Measurements from ENCODE around the gene USP9X.
"Not testable (repeated sequence)": the region's sequence is repeated elsewhere in the genome, so short reads cannot be mapped to it uniquely, and the experiment has no call there.

USP9X gene, protein sequence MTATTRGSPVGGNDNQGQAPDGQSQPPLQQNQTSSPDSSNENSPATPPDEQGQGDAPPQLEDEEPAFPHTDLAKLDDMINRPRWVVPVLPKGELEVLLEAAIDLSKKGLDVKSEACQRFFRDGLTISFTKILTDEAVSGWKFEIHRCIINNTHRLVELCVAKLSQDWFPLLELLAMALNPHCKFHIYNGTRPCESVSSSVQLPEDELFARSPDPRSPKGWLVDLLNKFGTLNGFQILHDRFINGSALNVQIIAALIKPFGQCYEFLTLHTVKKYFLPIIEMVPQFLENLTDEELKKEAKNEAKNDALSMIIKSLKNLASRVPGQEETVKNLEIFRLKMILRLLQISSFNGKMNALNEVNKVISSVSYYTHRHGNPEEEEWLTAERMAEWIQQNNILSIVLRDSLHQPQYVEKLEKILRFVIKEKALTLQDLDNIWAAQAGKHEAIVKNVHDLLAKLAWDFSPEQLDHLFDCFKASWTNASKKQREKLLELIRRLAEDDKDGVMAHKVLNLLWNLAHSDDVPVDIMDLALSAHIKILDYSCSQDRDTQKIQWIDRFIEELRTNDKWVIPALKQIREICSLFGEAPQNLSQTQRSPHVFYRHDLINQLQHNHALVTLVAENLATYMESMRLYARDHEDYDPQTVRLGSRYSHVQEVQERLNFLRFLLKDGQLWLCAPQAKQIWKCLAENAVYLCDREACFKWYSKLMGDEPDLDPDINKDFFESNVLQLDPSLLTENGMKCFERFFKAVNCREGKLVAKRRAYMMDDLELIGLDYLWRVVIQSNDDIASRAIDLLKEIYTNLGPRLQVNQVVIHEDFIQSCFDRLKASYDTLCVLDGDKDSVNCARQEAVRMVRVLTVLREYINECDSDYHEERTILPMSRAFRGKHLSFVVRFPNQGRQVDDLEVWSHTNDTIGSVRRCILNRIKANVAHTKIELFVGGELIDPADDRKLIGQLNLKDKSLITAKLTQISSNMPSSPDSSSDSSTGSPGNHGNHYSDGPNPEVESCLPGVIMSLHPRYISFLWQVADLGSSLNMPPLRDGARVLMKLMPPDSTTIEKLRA (N-terminal part only)

DNA sequence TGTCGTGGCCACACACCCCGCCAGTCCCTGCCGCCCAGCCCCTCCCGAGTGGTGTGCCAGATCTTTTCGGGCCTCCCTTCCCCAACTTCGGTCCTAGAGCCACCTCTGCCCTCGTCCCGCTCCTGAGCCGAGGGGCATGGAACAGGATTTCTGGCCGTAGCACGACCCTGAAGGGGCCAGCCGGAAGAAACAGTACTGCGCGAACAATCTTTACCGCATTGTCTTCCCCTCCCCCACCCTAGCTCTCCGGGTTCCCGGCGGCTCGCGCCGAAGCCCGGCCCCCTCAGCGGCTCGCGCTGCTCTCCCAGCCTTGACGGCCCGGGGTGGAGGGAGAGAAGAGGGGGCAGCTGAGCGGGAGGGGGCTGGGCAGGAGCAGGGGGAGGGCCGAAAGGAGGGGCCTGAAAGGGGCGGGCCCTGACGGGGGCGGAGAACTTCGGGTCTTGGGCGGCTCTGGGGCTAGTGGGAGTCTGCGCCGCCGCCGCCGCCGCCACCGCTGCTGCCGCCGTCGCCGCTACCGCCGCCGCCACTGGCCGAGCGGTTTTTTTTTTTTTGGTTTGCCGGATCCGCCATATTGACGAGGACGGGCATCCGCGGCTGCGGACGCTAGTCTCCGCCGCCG, at the start of gene USP9X:
TSS of gene USP9X (plus strand) at position 553 of the 619 bp plus-strand sequence. CDS start 38,184 bp downstream, outside the sequence.
- DNase-seq (ENCODE audit: low read depth) = peak; percentile 77

DNA sequence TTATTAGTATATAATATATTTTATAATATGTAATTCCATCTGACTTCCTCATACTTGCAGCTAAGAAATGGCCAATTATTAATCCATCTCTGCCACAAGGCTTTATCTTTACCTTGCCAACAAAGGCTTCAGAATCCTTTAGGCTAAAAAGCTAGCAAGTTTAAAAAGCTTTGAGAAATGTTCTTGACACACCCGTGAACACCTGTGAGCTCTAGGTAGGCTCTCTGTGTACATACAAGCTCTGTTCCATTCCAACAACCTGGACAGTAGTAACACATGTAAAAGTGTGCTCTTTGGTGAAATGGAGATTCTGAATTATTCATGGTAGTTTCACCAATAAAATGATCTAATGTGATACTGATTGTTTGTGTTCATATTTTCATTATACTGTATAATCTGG, 49.7 kb upstream of the USP9X start:
- DNase-seq (ENCODE audit: low read depth) = no peak

DNA sequence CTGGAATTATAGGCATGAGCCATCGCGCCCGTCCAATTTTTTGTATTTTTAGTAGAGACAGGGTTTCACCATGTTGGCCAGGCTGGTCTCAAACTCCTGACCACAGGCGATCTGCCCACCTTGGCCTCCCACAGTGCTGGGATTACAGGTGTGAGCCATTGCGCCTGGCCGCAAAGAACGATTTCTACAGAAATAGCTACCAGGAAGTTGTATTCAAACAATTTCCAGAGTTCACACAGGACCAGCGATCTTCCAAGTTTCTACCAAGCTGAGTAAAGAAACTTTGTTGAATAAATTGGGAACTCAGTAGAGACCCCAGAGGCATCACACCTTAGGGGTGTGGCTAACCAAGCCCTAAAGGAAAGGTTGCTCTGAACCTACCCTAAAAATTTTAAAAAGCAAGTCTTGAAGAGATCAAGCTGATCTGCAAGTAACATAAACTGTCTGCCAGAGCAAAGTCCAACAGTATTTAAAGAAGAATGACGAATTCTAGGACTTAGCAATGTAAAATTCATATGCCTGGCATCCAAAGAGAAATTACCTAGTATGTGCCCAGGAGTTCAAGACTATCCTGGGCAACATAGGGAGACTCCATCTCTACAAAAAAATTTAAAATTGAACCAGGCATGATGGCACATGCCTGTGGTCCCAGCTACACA, 48.4 kb upstream of the USP9X start:
- no peak for DNase-seq (ENCODE audit: low read depth)

DNA sequence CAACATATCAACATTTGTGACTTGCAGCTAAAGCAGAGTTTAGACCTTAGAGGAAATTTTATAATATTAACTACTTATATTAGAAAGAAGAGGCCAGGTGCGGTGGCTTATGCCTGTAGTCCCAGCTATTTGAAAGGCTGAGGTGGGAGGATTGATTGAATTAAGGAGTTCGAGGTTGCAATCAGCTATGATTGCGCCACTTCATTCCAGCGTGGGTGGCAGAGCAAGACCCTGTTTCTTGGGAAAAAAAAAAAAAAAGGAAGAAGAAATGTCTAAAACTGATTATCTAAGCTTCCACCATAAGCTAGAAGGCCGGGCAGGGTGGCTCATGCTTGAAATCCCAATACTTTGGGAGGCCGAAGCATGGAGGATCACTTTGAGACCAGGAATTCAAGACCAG, 42.0 kb upstream of the USP9X start:
- DNase-seq (ENCODE audit: low read depth) = no peak

DNA sequence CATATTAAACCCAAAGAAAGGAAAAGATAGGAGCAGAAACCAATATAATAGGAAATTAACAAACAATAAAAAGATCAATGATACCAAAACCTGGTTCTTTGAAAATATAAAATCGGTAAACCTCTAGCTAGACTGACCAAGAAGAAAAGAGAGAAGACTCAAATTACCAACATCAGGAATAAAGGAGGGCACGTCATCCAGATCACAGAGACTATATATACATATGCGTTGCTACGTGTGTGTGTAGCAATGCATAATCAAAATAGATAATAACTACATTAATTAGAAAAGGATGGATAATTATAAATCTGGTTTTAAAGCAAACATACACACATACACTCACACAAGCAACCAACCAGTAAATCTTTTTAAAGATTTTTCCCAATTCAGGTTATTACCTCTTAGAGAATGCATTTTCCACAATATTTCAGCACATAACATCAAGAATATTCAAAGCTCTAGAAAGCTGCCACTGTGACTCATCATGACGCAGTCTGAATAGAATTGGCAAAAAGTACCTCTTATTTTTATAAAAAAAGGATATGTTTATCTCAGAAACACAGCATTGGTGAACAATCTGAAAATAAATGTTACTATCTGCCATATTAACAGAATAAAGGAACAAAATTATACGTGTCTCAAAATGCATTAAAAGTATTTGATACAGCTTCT, 41.4 kb upstream of the USP9X start:
- DNase-seq (ENCODE audit: low read depth) = no peak

DNA sequence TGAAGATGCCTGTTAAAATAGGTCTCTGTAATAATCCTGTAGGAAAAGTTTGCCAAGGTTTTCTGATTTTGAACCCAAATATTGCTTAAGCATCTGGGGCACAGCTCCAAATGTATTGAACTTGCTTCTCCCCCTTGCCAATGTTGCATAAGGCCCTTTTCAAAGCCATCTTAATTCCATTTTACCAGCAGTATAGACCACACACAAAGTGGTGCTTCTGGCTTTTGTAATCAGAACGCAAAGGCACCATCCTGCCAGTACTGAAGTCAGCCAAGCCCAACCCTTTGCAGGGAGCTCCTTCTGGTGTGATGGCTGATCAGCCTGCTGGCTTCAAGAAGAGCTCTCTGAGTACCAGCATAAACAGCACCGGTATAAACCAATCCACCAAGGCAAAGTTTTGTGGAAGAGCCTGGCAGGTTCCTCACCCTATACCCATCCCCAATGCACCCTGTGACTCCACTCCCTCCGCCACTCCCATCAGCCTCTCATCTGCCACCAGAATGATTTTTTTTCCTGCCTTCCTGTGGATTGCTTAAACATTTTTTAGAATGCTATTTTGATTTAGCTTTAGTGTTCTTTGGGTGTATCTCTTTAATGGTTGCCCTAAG, 39.2 kb upstream of the USP9X start:
- DNase-seq (ENCODE audit: low read depth) = no peak

DNA sequence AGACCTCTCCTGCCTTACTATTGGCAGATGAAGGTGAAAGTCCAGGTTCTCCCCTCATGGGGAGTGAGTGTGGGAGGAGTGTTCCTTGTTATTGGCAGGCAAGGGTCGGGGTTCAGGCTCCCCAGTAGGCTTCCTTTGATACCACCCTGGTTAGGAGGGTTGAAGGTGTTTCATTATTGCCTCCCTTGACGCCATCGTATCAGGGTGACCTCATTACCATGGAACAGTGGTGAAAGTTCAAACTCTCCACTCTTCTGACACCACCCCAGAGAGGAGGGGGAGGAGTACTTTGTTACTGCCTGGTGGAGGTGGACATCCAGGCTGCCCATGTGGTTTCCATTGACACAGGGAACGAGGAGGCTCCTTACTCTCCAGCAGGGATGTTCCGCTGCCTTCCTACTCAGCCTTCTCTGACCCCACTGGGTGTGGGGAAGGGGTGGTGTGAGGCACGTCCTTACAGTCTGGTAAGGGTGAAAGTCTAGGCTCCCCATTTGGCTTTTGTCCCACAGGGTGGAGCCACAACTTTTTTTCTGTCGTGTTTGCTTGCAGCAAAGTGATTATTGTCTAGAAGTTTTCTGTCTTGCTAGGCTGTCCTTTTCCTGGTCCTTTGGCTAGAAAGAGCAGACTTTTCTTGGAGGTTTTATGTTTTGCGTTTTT, 37.2 kb upstream of the USP9X start:
- DNase-seq (ENCODE audit: low read depth) = no peak

DNA sequence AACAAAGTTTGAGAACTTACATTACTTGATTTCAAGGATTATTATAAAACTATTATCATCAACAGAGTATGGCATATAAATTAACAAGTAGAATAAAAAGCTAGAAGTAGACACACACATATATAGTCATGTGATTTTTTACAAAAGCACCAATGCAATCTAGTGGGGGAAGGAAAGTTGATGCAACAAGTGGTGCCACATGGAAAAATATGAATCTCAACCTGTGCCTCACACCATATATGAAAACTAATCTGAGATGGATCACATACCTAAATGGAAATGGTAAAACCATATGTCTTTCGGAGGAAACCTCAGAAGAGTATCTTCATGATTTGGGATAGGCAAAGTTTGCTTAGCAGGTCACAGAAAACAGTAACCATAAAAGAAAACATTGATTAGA, 34.9 kb upstream of the USP9X start:
- DNase-seq (ENCODE audit: low read depth) = no peak

DNA sequence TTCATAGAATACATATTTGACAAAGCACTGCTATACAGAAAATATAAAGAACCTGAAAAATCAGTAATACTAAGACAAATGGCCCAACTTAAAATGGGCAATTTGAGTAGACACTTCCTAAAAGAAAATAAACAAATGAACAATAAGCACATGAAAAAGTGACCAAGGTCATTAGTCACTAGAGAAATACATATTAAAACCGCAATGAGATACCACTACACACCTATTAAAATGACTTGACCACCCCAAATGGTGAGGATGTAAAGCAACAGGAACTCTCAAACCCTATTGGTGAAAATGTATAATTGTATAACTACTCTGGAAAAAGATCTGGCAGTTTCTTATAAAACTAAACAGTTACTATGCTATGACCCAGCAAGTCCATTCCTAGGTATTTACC, 34.0 kb upstream of the USP9X start:
- DNase-seq (ENCODE audit: low read depth) = no peak

DNA sequence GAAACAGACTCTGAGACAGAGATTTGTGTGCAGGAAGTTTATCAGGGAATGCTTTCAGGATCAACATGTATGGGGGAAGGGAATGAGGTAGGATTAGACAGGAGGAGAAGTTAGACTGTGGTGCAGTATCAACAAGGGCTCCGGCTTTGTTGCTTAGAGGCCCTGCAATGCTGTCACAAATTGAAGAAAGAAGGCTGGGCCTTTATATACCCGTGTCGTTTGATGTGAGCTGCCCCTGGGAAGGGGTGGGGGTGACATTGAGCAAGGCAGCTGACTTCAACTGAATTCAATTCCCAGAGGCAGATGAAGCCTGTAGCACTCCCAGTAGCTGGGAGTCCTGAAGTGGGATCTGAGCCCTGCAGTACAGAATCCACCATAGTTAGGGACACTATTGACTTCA, 29.5 kb upstream of the USP9X start:
- no peak for DNase-seq (ENCODE audit: low read depth)

DNA sequence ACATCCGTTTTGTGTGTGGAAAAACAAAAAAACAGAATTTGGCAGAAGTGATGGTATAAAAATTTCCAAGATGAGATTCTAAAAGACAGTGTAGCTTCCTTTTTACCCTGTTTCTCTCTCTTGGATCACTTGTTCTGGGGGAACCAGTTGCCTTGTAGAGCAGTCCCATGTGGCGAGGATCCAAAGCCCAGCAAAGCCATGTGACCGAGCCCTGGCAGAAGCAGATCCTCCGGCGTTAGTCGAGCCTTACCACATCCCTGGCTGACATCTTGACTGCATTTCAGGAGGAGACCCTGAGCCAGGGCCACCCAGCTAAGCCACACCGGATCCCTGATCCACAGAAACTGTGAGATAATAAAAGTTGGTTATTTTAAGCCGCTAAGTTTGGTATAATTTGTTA, 22.0 kb upstream of the USP9X start:
- DNase-seq (ENCODE audit: low read depth) = not testable (repeated sequence)

DNA sequence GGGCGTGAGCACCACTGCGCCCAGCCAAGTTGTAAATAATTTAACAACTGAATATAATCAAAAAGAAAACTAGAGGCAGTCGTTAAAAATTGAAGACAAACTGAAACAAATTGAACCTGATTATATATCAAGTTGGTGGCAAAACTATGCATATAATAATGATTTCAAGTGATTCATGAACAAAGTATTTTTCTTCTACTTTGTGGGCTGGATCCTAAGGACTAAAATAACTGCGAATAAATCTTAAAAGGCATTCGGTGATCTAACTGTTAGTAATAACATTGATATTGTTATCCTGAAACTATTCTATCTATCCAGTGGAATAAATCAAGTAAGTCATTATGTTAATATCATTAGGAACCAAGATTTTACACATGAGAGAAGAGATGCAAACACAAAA, 21.2 kb upstream of the USP9X start:
- no peak for DNase-seq (ENCODE audit: low read depth)

DNA sequence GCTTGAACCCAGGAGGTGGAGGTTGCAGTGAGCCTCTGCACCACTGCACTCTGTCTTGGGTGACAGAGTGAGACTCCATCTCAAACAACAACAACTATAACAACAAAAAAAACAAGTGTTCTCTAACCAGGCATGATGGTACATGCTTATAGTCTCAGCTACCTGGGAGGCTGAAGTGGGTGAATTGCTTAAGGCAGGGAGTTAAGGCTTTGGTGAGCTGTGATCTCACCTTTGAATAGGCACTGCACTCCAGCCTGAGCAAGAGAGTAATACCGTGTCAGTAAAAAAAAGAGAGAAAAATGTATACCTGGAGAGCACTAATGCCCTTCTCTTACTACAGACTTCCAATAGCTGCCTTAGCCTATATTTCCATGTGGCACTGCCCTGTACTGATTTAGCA, 18.9 kb upstream of the USP9X start:
- no peak for DNase-seq (ENCODE audit: low read depth)

DNA sequence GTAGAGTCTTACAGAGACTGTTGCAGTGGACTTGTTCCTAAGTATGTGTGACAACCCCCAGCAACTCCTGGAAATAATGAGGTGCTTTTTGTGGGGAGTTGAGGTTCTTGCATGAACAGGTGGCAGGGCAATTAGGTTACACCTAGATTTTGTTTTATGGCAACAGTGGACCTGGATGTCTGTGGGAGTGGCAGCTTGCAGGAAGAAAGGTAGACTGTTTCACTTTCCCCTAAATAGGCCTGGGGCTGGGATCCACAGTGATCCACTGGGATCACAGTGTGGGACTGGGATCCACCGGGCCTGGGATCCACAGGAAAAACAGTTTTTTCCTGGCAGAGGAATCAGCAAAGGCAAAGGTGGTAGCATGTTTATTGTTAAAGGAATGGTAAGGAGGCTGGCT, 18.3 kb upstream of the USP9X start:
- no peak for DNase-seq (ENCODE audit: low read depth)

DNA sequence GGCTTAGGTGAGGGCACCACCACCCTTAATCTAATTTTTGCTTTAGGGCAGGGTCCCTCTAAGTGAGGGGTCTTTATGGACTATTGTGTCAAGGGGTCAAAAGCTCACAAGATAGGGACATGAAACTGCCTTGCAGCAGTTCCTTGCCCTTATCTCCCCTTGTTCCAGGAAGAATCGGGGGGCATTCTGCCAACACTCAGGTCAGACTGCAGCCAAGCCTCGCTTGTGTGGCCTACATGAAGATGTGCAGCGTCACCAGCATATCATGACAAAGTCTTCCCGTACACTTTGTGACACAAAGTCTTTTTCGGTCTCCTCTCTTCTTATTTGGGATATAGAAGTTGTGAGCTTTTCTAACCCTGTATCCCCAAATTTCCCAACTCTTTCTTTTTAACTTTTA, 17.5 kb upstream of the USP9X start:
- DNase-seq (ENCODE audit: low read depth) = no peak

DNA sequence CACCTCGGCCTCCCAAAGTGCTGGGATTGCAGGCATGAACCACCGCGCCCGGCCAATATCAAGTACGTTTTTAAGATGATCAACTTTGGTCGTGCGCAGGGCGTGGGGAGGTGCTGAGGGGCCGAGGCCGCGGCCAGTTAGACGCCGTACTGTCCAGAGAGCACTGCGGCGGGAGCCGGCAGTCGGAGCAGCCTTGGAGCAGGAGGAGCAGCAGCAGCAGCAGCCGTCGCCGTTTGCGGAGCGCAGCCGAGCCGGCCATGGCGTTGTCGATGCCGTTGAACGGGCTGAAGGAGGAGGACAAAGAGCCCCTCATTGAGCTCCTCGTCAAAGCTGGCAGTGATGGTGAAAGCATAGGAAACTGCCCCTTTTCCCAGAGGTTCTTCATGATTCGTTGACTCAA, 8.5 kb upstream of the USP9X start:
- no peak for DNase-seq (ENCODE audit: low read depth)

DNA sequence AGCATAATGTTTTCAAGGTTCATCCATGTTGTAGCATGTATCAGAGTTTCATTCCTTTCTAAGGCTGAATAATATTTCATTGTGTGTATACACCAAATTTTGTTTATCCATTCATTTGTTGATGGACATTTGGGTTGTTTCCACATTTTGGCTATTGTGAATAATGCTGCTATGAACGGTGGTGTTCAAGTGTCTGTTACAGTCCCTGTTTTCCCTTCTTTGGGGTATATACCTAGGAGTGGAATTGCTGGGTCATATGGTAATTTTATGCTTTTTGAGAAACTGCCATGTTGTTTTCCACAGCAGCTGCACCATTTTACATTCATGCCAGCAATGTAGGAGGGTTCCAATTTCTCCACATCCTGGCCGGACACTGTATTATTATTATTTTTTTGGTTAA, 3.4 kb upstream of the USP9X start:
- no peak for DNase-seq (ENCODE audit: low read depth)

DNA sequence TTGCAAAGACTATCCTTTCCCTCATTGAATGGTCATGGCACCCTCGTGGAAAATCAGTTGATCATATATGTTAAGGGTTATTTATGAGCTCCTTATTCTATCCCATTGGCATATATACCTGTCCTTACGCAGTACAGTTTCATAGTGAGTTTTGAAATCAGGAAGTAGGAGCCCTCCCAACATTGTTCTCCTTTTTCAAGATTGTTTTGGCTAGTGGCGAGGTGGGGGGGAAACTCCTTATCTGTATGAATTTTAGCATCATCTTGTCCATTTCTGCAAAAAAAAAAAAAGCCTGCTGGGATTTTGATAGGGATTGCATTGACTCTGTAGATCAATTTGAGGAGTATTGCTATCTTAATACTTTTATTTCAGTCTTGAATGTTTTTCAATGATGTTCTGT, 2.5 kb upstream of the USP9X start:
- no peak for DNase-seq (ENCODE audit: low read depth)

DNA sequence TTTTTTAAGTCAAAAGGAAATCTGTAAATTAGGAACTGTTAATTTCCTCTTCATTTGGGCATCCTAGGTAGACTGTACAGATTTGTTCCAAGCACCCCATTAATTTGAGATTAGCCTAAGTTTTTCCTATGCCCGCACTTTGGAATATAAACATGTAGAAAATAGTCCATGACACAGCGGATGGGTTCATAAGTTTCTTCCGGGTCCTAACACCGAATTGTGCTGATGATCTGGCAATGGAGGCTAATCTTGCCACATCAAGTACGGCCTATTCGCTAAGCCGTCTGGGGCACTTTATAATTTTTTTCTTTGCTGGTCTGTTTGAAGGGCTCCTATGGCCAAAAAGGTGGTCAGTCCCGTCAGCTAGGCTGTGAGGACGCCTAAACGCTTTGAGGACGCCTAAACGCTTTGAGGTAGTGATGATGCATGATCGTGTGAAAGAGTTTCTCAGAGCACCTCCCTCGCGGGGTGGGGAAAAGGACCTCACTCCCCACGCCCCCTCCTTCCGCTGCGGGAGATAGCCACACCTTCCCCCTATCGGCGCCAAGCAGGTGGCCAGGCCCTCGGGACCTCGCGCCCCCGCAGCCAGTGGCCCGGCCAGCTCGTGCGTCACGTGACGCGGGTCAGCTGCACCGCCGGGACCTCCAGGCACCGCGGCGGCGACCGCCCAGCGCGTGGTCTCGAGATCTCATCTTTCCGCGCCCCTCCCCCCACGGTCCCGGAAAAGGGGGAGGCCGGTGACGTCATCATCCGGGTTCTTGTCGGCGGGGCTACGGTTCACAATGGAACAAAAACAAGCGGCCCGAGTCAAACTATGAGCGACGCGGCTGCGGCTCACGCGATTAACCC, 977 bp upstream of the USP9X start:
- peak; percentile 87 for DNase-seq (ENCODE audit: low read depth)

DNA sequence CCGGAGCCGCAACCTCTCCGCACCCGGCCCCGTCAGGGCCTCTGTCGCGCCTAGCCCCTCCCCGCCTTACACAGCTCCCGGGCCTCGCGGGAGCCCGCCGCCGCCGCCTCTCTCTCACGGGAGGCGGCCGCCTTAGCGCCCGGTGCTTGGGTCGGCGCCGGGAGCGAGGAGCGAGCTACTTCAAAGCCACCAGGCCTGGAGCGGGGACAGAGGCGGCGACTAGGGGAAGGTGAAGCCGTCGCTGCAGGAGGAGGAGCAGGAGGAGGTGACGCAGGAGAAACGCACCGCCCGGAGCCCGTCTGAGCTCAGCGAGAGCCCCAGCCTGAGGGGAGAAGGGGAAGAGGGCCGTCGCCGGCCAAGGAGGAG, 250 bp downstream of the USP9X start:
- peak; percentile 48 for DNase-seq (ENCODE audit: low read depth)

All from activated T-cell treated with anti-CD3 and anti-CD28 coated beads for 48 hours (primary cell).